ENCODE results near the gene BCDIN3D.
"Not testable (repeated sequence)": the region's sequence is repeated elsewhere in the genome, so short reads cannot be mapped to it uniquely, and the experiment has no call there.

BCDIN3D gene

DNA sequence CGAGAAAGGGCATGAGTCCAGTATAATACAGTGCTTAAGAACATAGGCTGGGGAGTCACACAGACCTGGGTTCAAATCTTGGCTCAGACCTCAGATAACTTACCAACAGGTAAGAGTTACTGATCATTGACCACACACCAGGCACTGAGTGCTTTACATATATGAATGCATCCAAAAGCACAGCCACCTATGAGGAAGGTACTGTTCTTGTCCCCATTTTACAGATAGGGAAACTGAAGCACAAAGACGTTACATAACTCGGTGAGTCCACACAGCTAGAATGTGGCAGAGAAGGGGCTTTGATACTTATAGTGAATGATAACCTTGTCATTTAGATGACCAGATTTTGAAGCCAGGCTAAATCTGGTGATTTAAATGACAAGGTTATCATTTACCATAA lies 33.2 kb upstream of the BCDIN3D start:
- DNase-seq (ENCODE audit: low read depth, low spot score): no peak

DNA sequence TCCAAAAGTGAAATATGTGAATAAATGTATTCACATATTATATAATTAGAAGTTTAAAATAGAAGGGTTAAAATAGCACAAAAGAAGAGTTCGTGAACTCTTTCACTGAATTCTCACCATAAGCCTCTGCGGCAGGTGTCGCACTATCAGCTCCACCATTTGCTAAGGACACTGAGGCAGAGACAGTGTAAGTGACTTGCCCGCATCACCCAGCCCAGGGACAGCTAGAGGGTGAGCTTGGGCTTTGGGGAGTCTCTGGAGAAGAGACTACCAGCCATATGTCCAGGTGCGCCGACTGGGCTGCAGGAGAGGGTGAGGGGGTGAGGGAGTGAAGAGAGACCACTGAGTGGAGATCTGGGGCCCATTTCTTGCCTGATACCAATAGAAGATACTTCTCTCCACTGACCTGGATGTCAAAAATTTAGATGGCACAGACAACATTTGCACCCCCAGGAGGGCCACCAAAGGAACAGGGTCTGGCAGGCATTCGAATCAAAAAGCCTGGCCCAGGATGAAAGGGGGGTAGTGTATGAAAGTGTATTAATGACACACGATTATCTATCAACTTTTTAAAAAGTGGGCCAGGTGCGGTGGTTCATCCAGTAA lies 32.3 kb upstream of the BCDIN3D start:
- DNase-seq (ENCODE audit: low read depth, low spot score): no peak

DNA sequence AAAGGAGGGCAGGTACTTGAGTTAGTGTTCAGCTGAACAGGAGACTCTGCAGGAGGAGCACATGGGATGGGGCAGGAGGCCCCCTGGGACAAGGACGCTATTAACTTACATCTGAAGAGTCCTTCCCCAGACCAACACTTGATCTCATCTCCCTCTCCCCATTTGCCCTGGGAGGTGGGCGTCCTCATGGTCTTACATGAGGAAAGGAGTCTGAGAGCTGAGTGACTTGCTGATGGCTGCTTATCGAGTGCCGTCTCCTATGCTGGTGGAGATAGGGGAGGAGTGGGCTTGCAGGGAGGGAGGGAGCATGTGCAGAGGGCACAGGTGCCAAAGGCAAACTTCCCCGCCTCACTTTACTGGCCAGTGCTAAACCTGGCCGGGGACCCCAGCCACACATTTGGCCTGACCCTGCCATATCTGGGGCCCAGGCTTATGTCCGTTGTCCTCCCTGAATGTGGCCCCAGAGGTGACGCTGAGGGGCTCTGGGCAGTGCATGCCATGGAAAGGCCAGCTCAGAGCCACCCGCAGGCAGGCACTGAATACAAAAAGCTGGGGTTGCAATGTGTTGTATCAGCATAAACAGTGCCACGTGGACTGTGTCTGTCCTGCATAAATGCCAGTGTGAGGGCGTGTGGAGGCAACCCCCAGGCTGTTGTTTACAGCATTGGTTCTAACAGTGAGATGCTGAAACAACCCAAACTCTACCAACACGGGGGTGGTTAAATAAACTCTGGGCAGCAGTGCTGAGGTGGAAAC lies 31.4 kb upstream of the BCDIN3D start:
- DNase-seq (ENCODE audit: low read depth, low spot score): no peak

DNA sequence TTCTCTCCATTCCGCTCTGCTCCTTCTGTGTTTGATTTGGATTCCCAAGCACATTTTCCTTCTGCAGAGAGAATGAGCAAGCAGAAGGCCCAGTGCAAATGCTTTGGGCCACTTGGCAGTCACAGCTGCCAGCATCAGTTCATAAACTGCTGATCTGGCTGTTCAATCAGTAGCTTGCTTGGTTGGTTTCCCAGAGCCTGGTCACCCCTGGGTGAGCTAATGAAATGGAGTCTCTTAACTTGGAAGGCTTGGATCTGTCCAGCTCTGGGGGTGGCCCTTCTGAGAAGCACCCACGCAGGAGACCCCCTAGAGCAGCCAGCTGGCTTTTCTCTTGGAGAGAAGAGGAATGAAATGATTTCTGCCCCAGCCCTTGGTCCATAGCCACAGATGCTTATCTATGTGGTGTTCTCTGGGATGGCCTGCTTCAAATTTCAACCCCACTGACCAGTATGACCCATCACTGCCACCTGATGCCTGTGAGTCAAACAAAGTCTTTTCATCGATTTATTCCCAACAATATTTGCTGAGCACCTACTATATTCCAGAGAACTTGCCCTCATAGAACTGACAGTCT lies 30.5 kb upstream of the BCDIN3D start:
- peak; percentile 55 for DNase-seq (ENCODE audit: low read depth, low spot score)

DNA sequence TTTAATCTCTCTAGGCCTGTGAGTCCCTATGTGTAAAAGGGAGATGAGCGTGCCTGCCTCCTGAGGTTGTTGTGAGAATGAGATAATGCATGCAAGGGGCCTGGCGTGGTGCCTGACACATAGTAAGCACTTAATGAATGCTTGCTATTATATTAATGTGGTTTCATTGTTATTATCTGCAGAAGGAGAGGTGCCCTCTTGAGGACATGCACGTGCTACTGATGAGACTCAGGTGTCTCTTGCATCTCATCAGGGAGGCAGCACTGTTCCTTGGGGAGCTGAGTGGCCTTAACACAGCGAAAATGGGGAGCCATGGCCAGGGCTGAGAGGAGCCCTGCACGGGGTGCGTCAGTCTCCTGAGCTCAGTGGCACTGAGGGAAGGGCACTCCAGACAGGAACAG lies 29.9 kb upstream of the BCDIN3D start:
- no peak for DNase-seq (ENCODE audit: low read depth, low spot score)

DNA sequence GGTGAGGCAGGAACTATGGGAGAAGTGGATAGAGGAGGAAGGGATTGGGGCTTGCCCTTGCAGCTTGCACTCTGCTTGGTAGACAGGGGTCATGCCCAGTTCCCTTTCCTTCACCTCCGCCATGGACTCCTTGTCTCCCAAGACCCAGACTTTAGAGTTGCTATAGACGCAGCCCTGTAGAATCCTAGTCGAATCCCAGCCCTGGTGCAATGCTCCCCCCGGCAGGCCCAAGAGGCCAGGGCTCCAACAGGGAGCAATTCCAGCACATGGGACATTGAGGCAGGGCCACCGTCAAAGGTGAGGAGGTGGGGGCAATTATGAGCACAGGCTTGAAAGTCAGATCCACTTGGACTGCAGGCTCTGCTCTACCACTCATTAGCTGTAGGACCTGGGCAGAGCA lies 29.5 kb upstream of the BCDIN3D start:
- DNase-seq (ENCODE audit: low read depth, low spot score): no peak

DNA sequence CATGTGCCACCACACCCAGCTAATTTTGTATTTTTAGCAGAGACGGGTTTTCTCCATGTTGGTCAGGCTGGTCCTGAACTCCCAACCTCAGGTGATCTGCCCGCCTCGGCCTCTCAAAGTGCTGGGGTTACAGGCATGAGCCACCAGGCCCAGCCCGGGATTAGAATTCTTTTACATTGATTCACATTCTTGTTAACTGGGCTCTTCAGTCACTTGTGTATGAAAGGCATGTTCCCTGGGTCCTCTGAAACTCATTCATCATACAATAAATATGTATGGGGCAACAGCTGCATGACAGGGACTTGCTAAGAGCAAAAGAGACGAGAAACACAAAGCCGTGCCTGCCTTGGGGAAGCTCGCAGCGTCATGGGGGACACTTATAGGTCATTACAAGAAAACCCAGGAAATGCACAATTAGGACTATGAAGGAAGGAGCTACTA lies 28.9 kb upstream of the BCDIN3D start:
- DNase-seq (ENCODE audit: low read depth, low spot score): peak; percentile 42

DNA sequence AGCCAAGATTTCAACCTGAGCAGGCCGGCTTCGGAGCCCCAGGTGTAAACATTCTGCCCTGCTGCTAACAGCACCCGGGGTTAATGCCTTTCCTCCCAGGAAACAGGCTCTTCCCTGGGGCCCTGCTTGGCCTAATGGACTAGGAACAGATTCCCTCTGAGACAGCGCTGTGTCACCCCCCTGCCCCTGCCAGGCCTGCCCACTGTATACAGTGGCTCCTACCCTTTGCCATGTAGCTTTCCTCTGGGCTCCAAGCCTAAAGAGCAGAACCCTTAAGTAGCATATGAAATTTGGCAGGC lies 28.3 kb upstream of the BCDIN3D start:
- DNase-seq (ENCODE audit: low read depth, low spot score): no peak

DNA sequence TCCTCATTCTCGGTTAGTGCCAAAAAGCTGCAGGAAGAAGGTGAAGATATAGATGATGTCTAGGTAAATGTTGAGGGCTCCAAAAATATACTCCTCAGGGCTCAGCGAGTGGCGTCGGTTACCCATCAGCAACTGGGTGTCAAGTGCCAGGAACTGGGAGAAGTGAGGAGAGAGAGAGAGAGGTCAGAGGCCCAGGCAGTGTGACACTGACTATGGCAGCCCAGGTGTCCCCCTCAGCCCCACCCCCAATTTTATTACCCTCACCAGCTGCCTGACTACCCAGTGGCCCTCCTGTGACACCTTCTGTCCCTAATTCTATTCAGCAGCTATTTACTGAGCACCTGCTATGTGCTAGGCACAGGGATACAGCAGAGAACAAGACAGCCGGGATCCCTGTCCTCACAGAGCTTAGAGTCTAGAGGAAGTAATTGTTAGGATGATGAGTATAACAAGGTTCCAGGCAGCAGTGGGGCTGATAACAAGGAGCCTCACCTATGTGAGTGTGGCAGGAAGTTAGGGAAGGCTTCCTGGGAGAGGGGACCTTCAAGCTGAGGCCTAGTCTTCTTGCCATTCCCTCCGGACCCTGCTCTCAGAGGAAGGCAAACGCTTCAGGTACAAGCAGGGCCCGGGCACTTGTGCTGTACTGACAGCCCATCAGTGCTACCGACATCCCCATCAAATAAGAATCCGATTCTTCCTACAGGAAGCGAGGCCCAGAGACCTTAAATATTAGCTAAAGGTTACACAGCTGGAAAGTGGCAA lies 27.8 kb upstream of the BCDIN3D start:
- DNase-seq (ENCODE audit: low read depth, low spot score): no peak

DNA sequence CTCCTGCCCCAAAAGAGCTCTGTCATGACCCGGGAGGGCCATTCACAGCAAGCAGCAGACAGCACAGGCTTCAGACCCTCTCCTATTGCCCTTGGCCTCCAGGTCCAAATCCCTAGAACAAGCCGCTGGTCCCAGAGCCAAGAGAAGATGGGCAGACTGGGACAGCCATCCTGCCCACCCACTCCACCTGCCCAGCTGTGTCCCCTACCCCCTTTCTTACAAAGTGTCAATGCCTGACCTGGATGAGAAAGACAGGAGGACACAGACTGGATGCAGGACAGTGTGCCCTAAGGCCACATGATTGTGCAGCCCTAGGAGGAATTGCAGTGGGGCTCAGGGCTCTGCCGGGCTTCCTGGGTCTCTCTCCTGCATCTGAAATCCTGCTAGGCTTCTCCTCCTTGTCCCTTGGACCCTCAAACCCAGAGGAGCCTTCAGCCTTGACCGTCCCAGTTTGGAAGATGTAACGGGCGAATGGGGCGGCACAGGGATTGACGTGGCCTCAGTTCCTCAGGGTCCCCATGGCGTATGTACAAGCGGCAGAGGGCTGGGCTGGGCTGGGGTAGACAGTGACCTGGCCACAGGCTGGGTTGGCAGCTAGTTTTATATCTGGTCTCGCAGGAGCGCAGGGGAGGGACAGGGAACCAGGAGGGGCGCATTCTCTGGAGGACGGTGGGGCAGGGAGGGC lies 27.1 kb upstream of the BCDIN3D start:
- no peak for DNase-seq (ENCODE audit: low read depth, low spot score)

DNA sequence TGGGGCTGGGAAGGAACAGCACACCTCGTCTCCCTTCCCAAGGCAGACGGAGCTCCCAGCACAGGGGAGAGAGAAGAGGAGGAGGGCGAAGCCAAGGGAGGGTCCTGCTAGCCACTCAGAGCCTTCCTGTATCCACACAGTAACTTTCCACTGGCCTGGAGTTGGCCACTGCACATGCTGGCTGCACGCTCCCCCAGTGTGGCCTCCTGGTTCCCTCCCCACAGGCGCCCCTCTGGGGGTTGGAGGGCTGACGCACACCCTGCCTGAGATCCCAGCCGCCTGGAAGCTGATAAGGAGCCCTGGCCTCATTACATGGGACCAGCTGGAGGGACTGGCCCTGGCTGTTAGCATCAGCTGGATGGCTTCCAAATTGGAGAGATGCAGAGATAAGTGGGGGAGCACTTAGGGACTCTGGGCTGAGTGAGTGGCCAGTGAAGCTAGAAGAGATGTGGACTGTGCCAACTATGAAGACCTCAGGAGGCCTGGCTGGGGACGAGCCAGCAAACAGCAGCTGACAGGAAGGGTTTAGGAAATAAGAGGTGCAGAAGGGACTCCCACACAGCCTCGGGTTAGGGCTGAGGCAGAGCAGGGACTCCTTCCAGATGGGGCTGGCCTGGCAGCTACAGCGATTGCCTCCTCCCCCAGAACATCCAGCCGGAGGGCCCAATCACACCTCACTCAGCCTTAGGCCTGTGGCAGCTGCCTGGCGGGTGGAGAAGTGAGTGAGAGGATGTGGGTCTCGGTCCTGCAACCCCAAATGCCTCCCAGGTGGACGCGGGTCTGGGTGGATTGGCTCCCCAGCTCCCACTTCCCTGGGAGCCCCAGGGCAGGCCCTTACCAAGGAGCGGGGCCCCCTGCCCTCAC lies 26.3 kb upstream of the BCDIN3D start:
- peak; percentile 90 for DNase-seq (ENCODE audit: low read depth, low spot score)

DNA sequence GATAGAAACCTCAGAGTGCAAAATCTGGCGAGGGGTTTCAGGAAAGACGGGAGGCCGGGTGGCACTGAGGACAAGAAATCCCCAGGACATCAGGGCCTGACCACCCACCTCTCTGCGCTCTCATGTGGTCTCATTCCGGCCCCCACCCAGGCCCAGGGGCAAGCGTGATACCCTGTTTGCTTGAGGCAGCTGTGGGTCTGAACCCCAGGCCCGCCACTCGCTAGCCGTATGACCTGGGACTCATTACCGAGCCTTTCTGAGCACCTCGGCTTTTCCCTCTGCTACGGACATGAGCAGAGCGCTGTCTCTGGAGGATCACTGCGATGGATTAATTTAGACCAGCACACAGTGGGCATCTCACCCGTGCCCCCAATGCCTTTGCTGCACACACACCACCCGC lies 25.5 kb upstream of the BCDIN3D start:
- no peak for DNase-seq (ENCODE audit: low read depth, low spot score)

DNA sequence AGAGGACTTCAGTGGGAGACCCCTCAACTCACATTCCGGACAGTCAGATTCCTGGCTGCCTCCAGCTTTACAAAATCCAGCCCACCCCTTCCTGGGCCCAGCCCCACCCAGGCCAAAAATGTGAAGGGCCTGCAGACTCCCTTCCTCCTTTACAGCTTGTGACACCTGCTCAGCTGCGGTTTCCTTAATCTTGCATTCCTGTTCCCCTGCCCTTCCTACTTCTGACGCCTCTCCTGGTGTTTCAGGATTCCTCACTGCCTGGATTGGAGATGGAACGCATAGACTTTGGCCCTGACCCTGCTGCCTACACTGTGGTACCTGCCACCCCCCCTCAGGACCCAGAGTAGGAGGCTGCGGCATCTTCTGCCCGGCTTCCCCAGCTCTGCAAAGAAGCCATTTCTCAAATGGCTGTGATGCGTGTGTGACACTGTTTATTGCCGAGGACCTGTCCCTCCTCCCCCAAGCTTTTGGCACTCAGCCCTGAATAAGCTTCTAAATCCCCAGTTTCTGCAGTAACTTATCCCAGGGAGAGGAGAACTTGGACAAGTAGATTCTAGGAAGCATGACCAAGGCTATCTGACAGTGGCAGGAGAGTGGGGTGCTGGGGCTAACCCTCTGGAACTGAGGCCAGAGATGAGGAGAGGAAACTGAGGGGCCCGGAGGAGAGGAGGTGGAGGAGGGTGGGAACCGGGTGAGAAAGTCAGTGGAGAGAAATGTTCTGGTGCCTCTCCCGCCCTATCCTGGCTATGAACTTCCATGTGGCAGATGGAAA lies 24.9 kb upstream of the BCDIN3D start:
- no peak for DNase-seq (ENCODE audit: low read depth, low spot score)

DNA sequence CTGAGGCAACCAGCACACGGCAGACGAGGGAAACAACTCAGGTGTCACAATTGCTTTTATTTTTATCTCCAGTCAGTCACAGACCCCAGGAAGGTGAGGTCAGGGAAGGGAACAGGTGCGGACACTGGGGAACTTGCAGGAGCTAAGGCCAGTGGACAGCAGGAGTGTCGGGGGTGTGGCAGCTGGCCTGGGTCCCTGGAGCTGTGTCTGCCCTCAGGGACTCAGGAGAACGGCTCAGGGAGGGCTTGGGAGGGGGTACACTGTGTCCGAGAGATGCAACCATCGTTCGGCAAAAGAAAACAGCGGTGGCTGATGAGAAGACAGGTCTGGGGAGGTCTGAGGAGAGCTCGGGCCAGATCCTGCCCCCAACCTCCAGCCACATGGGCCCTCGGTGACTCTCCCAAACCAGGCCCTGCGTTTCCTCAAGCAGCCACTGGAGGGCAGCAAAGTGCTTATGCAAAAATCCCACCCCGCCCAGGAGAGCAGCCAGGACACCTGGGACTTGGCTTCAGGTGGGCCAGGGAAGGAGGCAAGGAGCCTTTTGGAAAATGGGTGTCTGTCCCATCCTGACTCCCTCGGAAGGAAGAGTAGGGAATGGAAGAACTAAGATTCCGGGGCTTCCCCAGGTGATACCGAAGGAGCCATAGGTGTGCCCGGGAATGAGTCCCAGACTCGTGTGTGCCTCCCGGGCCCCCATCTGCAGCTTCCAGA lies 24.1 kb upstream of the BCDIN3D start:
- peak; percentile 78 for DNase-seq (ENCODE audit: low read depth, low spot score)

DNA sequence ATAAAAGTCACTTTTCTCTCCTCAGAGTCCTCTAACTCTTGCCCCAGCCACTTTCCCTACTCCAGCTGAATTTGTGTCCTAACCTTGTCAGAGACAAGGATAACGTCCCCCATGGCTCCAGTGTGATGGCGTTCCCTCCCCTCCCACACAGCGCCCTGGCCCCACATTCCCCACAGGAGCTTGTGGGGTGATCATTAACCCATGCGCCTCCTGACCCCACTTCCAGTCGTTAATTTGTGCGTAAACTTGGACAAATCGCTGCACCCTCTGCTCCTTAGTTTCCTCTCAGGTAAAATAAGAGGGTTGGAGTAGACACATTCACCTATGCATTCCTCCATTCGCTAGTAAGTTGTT lies 22.9 kb upstream of the BCDIN3D start:
- DNase-seq (ENCODE audit: low read depth, low spot score): no peak

DNA sequence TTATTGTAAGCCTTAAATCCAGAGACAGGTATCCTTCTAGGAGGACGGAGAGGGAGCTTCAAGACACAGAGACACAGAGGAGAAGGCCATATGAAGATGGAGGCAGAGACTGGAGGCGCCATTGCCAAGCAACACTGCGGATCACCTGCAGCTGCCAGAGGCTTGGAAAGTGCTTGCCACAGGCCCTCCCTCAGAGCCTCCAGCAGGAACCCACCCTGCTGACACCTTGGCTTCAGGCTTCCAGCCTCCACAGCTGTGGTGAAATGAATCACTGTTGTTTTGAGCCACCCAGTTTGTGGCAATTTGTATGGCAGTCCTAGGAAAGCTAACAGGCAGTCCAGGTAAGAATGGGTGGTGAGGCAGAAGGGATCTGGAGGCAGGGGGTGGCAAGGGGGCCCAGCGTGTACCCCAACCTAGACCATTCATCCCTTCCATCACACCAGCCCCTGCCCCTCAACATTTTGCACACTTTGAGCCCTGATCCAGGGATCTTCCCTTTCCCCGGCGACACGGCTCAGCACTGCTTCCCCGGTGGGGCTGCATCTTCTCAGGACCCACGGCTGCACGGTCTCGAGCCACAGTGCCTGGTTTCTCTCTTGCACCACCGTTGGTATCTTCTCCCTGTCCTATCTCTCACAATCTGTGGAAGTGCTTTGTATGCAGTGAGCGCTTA lies 22.3 kb upstream of the BCDIN3D start:
- DNase-seq (ENCODE audit: low read depth, low spot score): no peak

DNA sequence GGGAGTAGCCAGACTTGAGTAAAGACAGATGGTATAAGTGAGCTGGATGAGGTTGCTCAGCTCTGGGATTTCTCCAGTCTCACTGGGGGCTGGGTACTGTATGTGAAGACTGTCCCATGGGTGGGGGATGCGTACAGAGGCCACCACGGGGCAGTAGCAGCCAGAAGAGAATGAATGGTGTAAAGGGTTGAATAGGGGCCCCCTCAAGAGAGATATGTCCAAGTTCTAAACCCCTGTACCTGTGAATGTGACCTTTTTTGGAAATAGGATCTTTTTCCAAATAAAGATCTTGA lies 21.8 kb upstream of the BCDIN3D start:
- no peak for DNase-seq (ENCODE audit: low read depth, low spot score)

DNA sequence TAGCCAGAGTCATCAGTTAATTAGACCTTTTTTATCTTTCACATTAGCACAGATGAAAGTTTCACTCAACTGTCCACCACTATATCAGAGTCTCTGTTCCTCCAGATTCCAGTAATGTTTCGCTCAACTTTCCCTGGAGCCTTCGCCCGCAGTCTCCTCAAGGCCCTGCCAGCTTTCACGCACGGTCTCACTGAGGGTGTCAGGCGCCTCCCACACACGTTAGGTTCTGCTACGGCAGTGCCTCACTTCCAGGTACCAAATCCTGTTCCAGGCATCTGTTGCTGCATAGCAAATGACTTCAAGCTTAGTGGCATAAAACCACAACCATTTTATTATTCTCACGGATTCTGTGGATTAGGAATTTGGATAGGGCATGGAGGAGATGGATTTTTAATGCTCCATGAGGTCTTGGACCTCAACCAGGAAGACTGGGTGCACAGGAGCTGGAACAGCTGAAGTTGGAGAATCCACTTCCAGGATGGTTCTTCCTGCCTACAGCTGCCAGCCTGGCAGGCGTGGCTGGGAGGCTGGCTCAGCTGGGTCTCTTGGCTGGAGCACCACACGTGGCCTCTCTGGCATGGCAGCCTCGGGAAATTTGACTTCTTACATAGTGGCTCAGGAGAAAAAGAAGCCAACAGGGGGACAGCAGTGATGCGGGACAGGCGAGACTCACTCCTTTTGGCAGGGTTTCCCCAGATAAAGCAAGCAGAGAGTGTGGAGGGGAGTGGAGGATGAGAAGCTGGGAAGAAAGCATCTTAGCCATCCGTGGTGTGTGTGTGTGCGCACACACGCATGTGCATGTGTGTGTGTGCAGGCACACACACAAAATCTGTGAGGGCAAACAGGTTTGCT lies 21.3 kb upstream of the BCDIN3D start:
- DNase-seq (ENCODE audit: low read depth, low spot score): no peak

DNA sequence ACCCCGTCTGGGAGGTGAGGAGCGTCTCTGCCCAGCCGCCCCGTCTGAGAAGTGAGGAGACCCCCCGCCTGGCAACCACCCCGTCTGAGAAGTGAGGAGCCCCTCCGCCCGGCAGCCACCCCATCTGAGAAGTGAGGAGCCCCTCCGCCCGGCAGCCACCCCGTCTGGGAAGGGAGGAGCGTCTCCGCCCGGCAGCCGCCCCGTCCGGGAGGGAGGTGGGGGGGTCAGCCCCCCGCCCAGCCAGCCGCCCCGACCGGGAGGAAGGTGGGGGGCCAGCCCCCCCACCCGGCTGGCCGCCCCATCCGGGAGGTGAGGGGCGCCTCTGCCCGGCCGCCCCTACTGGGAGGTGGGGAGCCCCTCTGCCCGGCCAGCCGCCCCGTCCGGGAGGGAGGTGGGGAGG lies 18.0 kb upstream of the BCDIN3D start:
- DNase-seq (ENCODE audit: low read depth, low spot score): not testable (repeated sequence)

Measured in astrocyte of the hippocampus (primary cell).